IMR-90 (cell line): ENCODE data around the gene CEP104. TPM values are rescaled to one million over a fixed set of nuclear protein-coding genes. Genes with fewer than 3 reads are reported as not detected.

Experiments
- ATAC-seq: fragments of 200-7000 bp; cut with Tn5 transposase; 2 replicates; pipeline ENCODE4 v1.9.1; 2020; ENCODE audit warnings: low read depth, mild to moderate bottlenecking, moderate library complexity
- BruUV-seq: library from RNA; stranded (reverse); fragments of 400-500 nt; replicated peaks from 2 replicates; lab custom pipeline; 2021; lab: Mats Ljungman, UMichigan
- CTCF ChIA-PET: fragments of 300-600 bp; formaldehyde crosslinking; extraction: SDS; loops from one replicate; lab custom pipeline; 2021; ENCODE audit warnings: antibody characterized with exemption; lab: Yijun Ruan, JAX
- POLR2A ChIA-PET: fragments of 300-600 bp; sonication (Branson Sonifier 250); formaldehyde crosslinking; loops from one replicate; lab custom pipeline; 2022; ENCODE audit warnings: antibody characterized with exemption; ENCODE audit not compliant: unreplicated experiment; lab: Charles Lee
- DNase-seq: peaks from one replicate; pipeline ENCODE4 v3.0.0; 2013
- H2AFZ ChIP-seq: replicated peaks from 2 replicates; pipeline ENCODE3; 2013; ENCODE audit warnings: low read length, mild to moderate bottlenecking; ENCODE audit not compliant: poor library complexity
- H2AK5ac ChIP-seq: 2 replicates; pipeline ENCODE4 v1.6.1; 2013; ENCODE audit warnings: low read depth, low read length, inconsistent platforms
- H2AK9ac ChIP-seq: replicated peaks from 2 replicates; pipeline ENCODE3; 2013; ENCODE audit warnings: mild to moderate bottlenecking, low read depth, low read length, moderate library complexity; ENCODE audit not compliant: poor library complexity
- H2BK120ac ChIP-seq: 2 replicates; pipeline ENCODE4 v1.6.1; 2013; ENCODE audit warnings: low read depth, low read length, inconsistent platforms
- H2BK15ac ChIP-seq: 3 replicates; pipeline ENCODE4 v1.6.1; 2013; ENCODE audit warnings: low read depth, low read length, inconsistent platforms
- H2BK20ac ChIP-seq: 2 replicates; pipeline ENCODE4 v1.6.1; 2013; ENCODE audit warnings: low read depth, mild to moderate bottlenecking, inconsistent platforms, low read length, moderate library complexity
- H2BK5ac ChIP-seq: 2 replicates; pipeline ENCODE4 v1.6.1; 2013; ENCODE audit warnings: mild to moderate bottlenecking, low read depth, low read length, inconsistent platforms; ENCODE audit not compliant: poor library complexity, severe bottlenecking
- H3K14ac ChIP-seq: replicated peaks from 2 replicates; pipeline ENCODE4 v1.6.1; 2013; ENCODE audit warnings: low read depth, low read length, inconsistent platforms
- H3K18ac ChIP-seq: 2 replicates; pipeline ENCODE4 v1.6.1; 2013; ENCODE audit warnings: low read depth, low read length, control low read depth
- H3K23ac ChIP-seq: 2 replicates; pipeline ENCODE4 v1.6.1; 2013; ENCODE audit warnings: low read depth, low read length, inconsistent platforms
- H3K27ac ChIP-seq: 2 replicates; pipeline ENCODE4 v1.5.1; 2013; ENCODE audit warnings: mild to moderate bottlenecking, control low read depth, low read length; ENCODE audit not compliant: insufficient read depth
- H3K27me3 ChIP-seq: 2 replicates; pipeline ENCODE4 v1.6.1; 2013; ENCODE audit warnings: low read length; ENCODE audit not compliant: control insufficient read depth, insufficient read depth
- H3K36me3 ChIP-seq: 2 replicates; pipeline ENCODE4 v1.6.1; 2013; ENCODE audit warnings: low read length, mixed read lengths; ENCODE audit not compliant: control insufficient read depth, insufficient read depth
- H3K4ac ChIP-seq: 2 replicates; pipeline ENCODE4 v1.6.1; 2013; ENCODE audit warnings: low read depth, low read length, inconsistent platforms
- H3K4me1 ChIP-seq: 2 replicates; pipeline ENCODE4 v1.6.1; 2013; ENCODE audit warnings: low read length, mixed read lengths; ENCODE audit not compliant: control insufficient read depth, insufficient read depth
- H3K4me2 ChIP-seq: 2 replicates; pipeline ENCODE4 v1.6.1; 2013; ENCODE audit warnings: low read depth, mild to moderate bottlenecking, control low read depth, low read length, moderate library complexity
- H3K4me3 ChIP-seq: 2 replicates; pipeline ENCODE4 v1.5.1; 2013; ENCODE audit warnings: low read depth, mild to moderate bottlenecking, control low read depth, low read length, moderate library complexity; ENCODE audit not compliant: insufficient read depth
- H3K56ac ChIP-seq: 2 replicates; pipeline ENCODE4 v1.6.1; 2013; ENCODE audit warnings: low read length, inconsistent platforms; ENCODE audit not compliant: insufficient read depth; ENCODE audit errors: extremely low read depth
- H3K79me1 ChIP-seq, 2 experiments: 2 replicates each; pipeline ENCODE4 v1.6.1; 2013; ENCODE audit warnings: low read length in 2 of 2, inconsistent platforms in 1 of 2, low read depth in 1 of 2
- H3K9ac ChIP-seq: 2 replicates; pipeline ENCODE4 v1.6.1; 2013; ENCODE audit warnings: low read depth, low read length, control low read depth
- H3K9me1 ChIP-seq: 2 replicates; pipeline ENCODE4 v1.6.1; 2013; ENCODE audit warnings: low read length, inconsistent platforms; ENCODE audit not compliant: insufficient read depth
- H3K9me3 ChIP-seq: 2 replicates; pipeline ENCODE4 v1.6.1; 2013; ENCODE audit warnings: low read length; ENCODE audit not compliant: control insufficient read depth, insufficient read depth
- H4K20me1 ChIP-seq: 2 replicates; pipeline ENCODE4 v1.6.1; 2013; ENCODE audit warnings: low read length, inconsistent platforms; ENCODE audit not compliant: insufficient read depth
- H4K5ac ChIP-seq: 2 replicates; pipeline ENCODE4 v1.6.1; 2013; ENCODE audit warnings: mild to moderate bottlenecking, low read depth, low read length, control low read depth
- H4K8ac ChIP-seq, 2 experiments: 2 replicates each; pipeline ENCODE4 v1.6.1; 2013; ENCODE audit warnings: low read depth in 2 of 2, low read length in 2 of 2, control low read depth in 1 of 2, inconsistent platforms in 1 of 2
- H4K91ac ChIP-seq: 2 replicates; pipeline ENCODE4 v1.6.1; 2013; ENCODE audit warnings: low read depth, low read length, inconsistent platforms; ENCODE audit not compliant: insufficient read depth
- BHLHE40 ChIP-seq: fragments of 150-350 bp; IDR thresholded peaks from 2 replicates; pipeline ENCODE4 v1.6.1; 2016; ENCODE audit warnings: mild to moderate bottlenecking, low read depth, low read length
- CEBPB ChIP-seq: IDR thresholded peaks from 2 replicates; pipeline ENCODE4 v1.6.1; 2012; ENCODE audit warnings: low read depth, low read length, improper control_type of control experiment
- CHD1 ChIP-seq: IDR thresholded peaks from 2 replicates; pipeline ENCODE4 v1.6.1; 2012; ENCODE audit warnings: low read depth, low read length, improper control_type of control experiment
- MAFK ChIP-seq: IDR thresholded peaks from 2 replicates; pipeline ENCODE4 v1.6.1; 2012; ENCODE audit warnings: low read depth, low read length, improper control_type of control experiment
- MAZ ChIP-seq: IDR thresholded peaks from 2 replicates; pipeline ENCODE4 v1.6.1; 2012; ENCODE audit warnings: low read depth, mild to moderate bottlenecking, low read length, improper control_type of control experiment, moderate library complexity, borderline replicate concordance
- MXI1 ChIP-seq: IDR thresholded peaks from 2 replicates; pipeline ENCODE4 v1.6.1; 2012; ENCODE audit warnings: low read depth, mild to moderate bottlenecking, low read length, moderate library complexity, borderline replicate concordance
- NFE2L2 ChIP-seq: fragments of 150-350 bp; IDR thresholded peaks from 2 replicates; pipeline ENCODE4 v1.6.1; 2016; ENCODE audit warnings: low read depth, mild to moderate bottlenecking, low read length
- POLR2A ChIP-seq: IDR thresholded peaks from 2 replicates; pipeline ENCODE4 v1.6.1; 2012; ENCODE audit warnings: mild to moderate bottlenecking, low read depth, low read length
- RAD21 ChIP-seq: IDR thresholded peaks from 2 replicates; pipeline ENCODE4 v1.6.1; 2012; ENCODE audit warnings: low read length, improper control_type of control experiment
- RCOR1 ChIP-seq: IDR thresholded peaks from 2 replicates; pipeline ENCODE4 v1.6.1; 2012; ENCODE audit warnings: mild to moderate bottlenecking, low read length, improper control_type of control experiment; ENCODE audit not compliant: insufficient replicate concordance
- RFX5 ChIP-seq: IDR thresholded peaks from 2 replicates; pipeline ENCODE4 v1.8.0; 2012; ENCODE audit warnings: low read depth, mild to moderate bottlenecking, low read length, moderate library complexity
- SMC3 ChIP-seq: fragments of 150-350 bp; IDR thresholded peaks from 2 replicates; pipeline ENCODE4 v1.6.1; 2016; ENCODE audit warnings: low read depth, mild to moderate bottlenecking, antibody characterized with exemption, low read length, moderate library complexity
- whole genome bisulfite sequencing, 2 experiments: methylation state at CpG; one replicate each; pipeline versions ENCODE4 v1.1.5 to v1.1.7; 2013; ENCODE audit warnings: missing lambda C conversion rate in 2 of 2; ENCODE audit not compliant: insufficient read length in 1 of 2; ENCODE audit errors: extremely low coverage in 2 of 2; 5-methylcytosine and 5-hydroxymethylcytosine counted together
- dilution Hi-C: fragments of 300-500 bp; cut with HindIII; formaldehyde crosslinking; loops from one replicate; pipeline ENCODE4 v1.14.3; 2018; ENCODE audit warnings: low sequenced_read_pairs; ENCODE audit not compliant: unreplicated experiment
- in situ Hi-C: fragments of 300-500 bp; cut with MboI; formaldehyde crosslinking; loops from 3 replicates; pipeline ENCODE4 v1.14.3; 2019; ENCODE audit warnings: low sequenced_read_pairs, inconsistent platforms, mixed read lengths
- intact Hi-C: fragments of 100-400 bp; cut with micrococcal nuclease; formaldehyde crosslinking; loops from 2 replicates; pipeline ENCODE4 v1.10.0; 2022
- polyA plus RNA-seq, 3 experiments: library from polyadenylated mRNA; depleted of rRNA; stranded (reverse); fragments of >200 nt; gene quantifications; 2 replicates each; pipeline ENCODE4 v1.2.3, GENCODE V29; 2012; ENCODE audit warnings: low replicate concordance in 1 of 3
- total RNA-seq: library from RNA; depleted of rRNA; stranded (reverse); fragments of >200 nt; gene quantifications from 2 replicates; pipeline ENCODE4 v1.2.3, GENCODE V29; 2012
- TF ChIP-seq, protein P1 (sequence below): conservative IDR thresholded peaks from 2 replicates; pipeline ENCODE4 v1.5.1; 2012; ENCODE audit warnings: mild to moderate bottlenecking, low read depth, low read length, improper control_type of control experiment
- TF ChIP-seq, protein P2 (sequence below): fragments of 150-350 bp; IDR thresholded peaks from 2 replicates; pipeline ENCODE4 v1.6.1; 2016; ENCODE audit warnings: low read depth, mild to moderate bottlenecking, low read length, moderate library complexity, borderline replicate concordance
- TF ChIP-seq, protein P3 (sequence below): fragments of 150-350 bp; IDR thresholded peaks from 2 replicates; pipeline ENCODE4 v1.6.1; 2017; ENCODE audit warnings: mild to moderate bottlenecking, antibody characterized with exemption, low read length, low read depth

CEP104 gene
- total and polyA plus RNA-seq, 2 of the 4 experiments (the other 2 are of a cell fraction), result 14.3 to 17.5 TPM

DNA sequence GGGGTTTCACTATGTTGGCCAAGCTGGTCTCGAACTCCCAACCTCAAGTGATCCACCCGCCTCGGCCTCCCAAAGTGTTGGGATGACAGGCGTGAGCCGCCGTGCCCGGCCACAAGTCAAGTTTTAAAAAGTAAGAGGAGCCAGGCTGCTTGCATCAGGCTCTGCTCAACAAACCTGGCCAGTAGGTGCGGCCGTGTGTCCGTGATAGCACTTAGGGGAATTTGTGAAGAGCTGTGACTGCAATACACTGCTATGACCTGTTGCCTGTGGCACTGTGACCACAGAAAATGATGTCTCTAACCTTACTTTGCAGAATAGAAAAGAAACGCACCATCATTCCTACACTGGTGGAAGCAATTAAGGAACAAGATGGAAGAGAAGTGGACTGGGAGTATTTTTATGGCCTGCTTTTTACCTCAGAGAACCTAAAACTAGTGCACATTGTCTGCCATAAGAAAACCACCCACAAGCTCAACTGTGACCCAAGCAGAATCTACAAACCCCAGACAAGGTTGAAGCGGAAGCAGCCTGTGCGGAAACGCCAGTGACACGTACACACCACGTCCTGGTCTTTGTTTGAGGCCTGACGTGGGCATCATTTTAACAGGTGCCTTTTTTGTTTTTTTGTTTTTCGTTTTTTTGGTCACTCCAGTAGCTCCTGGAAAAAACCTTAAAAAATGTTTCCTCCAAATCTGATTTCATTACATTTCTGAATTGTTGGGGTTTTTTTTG, 26.3 kb upstream of the CEP104 start:
- ATAC-seq, result no peak
- BruUV-seq, result no TSS peak
- Histone ChIP-seq H3K56ac (no peak overlapping the region), H3K27me3 (no peaks in the 10 kb centered on the region), H3K9me1 (no peaks in the 10 kb centered on the region), H3K4me3 (no peak overlapping the region), H2BK15ac (no peak overlapping the region), H2AK9ac (no peak overlapping the region), H3K4me2 (no peak overlapping the region), H3K4ac (no peak overlapping the region), H4K5ac (no peak overlapping the region), H2BK120ac (no peak overlapping the region), H3K79me1 (no peaks in the 10 kb centered on the region), H3K18ac (no peak overlapping the region), H2BK20ac (no peak overlapping the region), H2AFZ (no peak overlapping the region), H3K14ac (no peak overlapping the region), H2BK5ac (no peak overlapping the region), H4K91ac (no peak overlapping the region), H4K20me1 (no peaks in the 10 kb centered on the region), H3K9me3 (peaks cover 10% of the 10 kb centered on the region), H3K36me3 (peaks cover 32% of the 10 kb centered on the region), H3K4me1 (no peaks in the 10 kb centered on the region), H3K23ac (no peak overlapping the region), H2AK5ac (no peak overlapping the region), H4K8ac (no peak overlapping the region), H3K9ac (no peak overlapping the region), H3K27ac (no peak overlapping the region)
- in situ Hi-C loops (loop anchor here (5.0 kb wide), 1 partner anchor 51 kb away; no protein-coding TSS in a partner anchor), intact Hi-C loops (no loop called here), dilution Hi-C loops (no loop called here)
- ChIA-PET POLR2A (no interaction called here), CTCF (interaction anchor here (0.8 to 1.0 kb wide), 2 partner anchors 12 to 26 kb away, joined by 3 read pairs; no protein-coding TSS in a partner anchor)
- 98% methylated on average over 11 of the region's 18 CpGs; no CpG with 5 or more reads in 1 of the 2 experiments for WGBS, 2 experiments
- DNase-seq, result no peak
- TF ChIP-seq, protein P1, sequence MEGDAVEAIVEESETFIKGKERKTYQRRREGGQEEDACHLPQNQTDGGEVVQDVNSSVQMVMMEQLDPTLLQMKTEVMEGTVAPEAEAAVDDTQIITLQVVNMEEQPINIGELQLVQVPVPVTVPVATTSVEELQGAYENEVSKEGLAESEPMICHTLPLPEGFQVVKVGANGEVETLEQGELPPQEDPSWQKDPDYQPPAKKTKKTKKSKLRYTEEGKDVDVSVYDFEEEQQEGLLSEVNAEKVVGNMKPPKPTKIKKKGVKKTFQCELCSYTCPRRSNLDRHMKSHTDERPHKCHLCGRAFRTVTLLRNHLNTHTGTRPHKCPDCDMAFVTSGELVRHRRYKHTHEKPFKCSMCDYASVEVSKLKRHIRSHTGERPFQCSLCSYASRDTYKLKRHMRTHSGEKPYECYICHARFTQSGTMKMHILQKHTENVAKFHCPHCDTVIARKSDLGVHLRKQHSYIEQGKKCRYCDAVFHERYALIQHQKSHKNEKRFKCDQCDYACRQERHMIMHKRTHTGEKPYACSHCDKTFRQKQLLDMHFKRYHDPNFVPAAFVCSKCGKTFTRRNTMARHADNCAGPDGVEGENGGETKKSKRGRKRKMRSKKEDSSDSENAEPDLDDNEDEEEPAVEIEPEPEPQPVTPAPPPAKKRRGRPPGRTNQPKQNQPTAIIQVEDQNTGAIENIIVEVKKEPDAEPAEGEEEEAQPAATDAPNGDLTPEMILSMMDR, result no peak
- TF ChIP-seq SMC3 (no peak), MAZ (no peak), CEBPB (no peak), POLR2A (no peak), NFE2L2 (no peak), RFX5 (no peak), MAFK (no peak), RCOR1 (no peak), MXI1 (no peak), BHLHE40 (no peak), CHD1 (no peak), RAD21 (no peak)
- TF ChIP-seq, protein P2, sequence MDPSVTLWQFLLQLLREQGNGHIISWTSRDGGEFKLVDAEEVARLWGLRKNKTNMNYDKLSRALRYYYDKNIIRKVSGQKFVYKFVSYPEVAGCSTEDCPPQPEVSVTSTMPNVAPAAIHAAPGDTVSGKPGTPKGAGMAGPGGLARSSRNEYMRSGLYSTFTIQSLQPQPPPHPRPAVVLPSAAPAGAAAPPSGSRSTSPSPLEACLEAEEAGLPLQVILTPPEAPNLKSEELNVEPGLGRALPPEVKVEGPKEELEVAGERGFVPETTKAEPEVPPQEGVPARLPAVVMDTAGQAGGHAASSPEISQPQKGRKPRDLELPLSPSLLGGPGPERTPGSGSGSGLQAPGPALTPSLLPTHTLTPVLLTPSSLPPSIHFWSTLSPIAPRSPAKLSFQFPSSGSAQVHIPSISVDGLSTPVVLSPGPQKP, result no peak
- TF ChIP-seq, protein P3, sequence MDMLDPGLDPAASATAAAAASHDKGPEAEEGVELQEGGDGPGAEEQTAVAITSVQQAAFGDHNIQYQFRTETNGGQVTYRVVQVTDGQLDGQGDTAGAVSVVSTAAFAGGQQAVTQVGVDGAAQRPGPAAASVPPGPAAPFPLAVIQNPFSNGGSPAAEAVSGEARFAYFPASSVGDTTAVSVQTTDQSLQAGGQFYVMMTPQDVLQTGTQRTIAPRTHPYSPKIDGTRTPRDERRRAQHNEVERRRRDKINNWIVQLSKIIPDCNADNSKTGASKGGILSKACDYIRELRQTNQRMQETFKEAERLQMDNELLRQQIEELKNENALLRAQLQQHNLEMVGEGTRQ, result no peak
